DMS 273 (cell line): ENCODE measurements around the gene SRC.

Experiments
- DNase-seq: peaks from one replicate; lab custom pipeline; 2025; ENCODE audit not compliant: unreplicated experiment; lab: John Stamatoyannopoulos, UW

Gene SRC

DNA sequence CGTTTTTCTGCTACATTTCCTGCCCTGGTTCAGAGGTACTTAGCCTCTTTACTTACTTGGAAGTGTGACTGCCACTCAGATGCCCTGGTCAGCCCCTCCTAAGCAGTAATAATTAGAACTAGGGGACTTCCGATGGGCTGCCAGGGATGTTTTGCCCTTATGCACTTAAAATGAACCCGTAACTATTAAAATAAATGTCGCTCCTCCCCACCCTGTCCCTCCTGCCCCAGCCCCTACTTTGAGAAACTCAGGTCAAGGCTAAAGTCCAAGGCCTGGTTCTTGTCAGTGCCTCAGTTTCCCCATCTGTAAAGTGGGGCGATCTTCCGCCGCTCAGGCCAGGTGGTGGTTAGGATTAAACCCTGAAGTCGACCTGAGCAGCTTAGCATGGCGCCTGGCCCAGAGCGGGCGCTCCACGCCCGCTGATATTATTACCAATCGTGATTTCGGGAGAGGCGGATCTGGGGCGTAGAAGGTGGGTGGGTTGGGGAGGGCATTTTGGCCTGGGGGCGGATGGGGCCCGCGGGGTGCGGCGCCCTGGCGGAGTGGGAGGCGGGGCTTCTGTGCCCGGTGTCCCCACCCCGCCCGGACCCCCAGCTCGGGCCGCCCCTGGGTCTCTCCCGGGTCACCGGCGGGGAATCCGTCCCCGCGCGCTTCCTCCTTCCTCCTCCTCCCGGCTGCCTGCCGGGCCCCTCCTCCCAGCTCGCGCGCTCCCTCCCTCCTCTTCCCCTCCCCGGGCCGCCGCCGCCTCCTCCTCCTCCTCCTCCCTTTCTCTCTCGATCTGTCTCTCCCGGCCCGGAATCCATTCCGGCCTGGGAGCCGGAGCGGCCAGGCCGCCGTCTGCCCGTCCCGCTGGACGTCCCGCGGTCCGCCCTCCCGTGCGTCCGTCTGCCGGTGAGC, at the start of gene SRC:
Gene SRC, plus strand, starts transcription at position 802 of the 897 bp plus-strand sequence. CDS start 38,014 bp downstream, outside the sequence.
- DNase-seq, result peak; percentile 84

DNA sequence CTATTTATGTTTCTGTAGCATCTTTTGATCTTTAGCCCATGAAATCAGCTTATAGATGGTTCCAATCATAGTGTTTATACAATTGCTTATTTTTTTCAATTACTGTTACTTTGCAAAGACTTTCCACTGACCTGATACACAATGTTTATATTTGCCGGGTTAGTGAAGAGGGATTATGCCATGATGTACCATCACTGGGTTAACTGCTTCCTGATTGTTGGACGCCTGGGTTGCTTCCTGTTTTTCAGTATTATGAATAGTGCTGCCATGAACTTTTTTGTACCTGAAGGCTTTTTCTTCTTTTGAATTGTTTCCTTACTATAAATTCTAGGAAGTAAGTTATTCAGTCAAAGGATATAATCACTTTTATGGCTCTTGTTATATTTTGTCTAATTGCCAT, 49.6 kb upstream of the SRC start:
- no peak for DNase-seq

DNA sequence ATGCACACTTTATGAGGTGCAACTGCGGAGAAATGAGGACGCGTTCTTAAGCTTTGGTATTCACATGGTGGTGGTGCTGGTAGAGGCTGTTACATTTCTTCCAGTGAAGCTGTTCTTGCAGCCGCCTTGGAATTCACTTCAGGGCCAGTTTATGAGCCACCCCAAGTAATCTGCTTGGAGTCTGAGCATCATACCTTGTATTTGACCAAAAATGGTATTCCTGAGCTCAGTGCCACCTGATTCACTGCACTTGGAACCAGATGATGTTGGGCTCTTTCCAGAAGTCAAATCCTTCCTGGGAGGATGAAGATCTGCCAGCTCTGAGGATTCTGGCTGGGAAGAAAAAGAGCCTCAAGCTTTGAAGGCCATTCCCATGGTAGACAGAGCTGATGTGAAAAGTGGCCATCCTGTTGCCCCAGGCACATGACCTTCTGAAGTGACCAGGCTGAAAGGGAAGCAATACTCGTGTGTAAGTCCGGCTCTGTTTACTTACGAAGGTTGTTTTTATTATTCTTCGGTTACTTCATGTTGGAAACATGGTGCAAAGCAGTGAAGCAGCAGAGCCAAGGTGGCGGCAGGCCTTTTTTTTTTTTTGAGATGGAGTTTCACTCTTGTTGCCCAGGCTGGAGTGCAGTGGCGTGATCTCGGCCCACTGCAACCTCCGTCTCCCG, 48.7 kb upstream of the SRC start:
- no peak for DNase-seq

DNA sequence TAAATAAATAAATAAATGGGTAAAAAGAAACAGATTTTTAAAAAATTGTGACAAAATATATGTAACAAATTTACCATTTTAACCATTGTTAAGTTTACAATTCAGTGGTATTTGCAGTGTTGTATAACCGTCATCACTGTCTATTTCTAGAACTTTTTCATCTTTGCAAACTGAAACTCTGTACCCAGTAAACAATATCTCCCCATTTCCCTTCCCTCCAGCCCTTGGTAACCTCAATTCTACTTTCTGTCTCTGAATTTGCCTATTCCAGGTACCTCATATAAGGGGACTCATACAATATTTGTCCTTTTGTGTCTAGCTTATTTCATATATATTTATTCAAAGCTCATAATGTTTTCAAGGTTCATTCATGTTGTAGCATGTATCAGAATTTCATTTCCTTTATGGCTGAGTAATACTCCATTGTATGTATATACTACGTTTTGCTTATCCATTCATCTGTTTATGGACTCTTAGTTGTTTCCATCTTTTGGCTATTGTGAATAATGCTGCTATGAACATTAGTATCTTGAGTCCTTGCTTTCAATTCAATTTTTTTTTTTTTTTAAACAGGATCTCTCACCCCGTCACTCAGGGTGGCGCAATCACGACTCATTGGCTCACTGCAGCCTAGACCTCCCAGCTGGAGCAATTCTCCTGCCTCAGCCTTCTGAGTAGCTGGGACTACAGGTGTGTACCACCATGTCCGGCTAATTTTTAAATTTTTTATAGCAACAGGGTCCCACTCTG, 47.6 kb upstream of the SRC start:
- DNase-seq, result no peak

DNA sequence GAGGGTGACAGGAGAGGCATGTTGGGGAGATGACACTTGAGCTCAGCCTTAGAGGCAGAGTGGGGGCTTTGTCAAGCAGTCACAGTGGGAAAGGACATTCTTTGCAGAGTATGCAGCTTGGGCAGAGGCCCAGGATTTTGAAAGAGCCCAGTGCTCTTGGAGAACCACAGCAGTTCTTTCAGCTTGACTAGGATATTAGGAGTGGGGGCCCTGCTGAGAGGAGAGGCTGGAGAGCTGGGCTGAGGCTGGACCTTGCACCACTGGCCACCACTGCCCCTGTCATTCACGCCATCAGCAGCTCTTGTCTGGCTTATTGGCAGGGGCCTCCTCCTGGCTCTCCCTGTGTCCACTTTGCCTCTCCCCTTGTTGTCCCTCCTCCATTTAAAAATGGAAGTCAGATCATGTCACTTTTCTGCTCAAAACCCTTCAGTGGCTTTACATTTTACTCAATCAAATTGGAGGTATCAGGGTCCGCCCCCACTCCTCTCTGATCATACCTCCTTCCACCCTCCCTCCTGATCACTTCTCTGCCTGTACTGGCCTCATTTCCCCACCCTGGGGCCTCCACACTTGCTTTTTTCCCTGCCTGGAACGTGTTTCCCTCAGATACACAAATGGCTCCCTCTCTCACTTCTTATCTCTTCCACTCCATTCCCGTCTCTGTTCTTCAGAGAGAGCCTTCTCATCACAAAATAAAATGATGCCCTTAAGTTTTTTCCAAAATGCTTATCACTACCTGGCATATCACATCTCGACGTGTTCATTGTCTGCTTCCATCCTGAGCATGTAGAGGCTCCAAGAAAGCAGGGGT, 46.0 kb upstream of the SRC start:
- no peak for DNase-seq

DNA sequence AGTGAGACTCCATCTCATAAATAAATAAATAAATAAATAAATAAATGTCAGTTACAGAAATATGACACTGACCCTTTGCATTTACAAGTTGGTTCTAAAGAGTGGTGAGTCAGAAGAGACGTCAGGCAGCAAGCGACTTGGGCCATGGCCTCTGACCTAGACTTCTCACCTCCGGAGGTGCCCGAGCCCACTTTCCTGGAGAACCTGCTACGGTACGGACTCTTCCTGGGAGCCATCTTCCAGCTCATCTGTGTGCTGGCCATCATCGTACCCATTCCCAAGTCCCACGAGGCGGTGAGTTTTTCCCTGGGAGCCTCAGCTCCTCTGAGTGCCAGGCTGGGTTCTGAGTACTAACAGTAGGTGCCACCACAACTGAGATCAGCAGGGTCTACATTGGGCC, 44.8 kb upstream of the SRC start:
- DNase-seq, result no peak

DNA sequence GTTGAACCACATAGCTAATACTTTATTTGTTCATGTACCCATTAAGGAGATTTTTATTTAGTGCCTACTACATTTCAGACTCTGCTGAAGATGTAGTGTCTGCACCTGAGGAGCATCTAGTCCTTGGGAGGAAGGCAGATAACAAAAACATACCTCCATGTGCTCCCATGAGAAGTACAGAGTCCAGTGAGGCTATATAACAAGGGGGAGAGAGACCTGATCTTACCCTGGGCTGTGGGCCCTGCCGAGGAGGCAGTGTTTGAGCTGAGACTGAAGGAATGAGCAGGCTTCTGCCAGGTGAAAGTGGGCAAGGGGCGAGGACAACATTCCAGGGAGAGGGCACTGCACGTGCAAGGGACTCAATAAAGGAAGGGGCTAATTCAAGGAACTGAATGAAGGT, 44.4 kb upstream of the SRC start:
- DNase-seq, result no peak

DNA sequence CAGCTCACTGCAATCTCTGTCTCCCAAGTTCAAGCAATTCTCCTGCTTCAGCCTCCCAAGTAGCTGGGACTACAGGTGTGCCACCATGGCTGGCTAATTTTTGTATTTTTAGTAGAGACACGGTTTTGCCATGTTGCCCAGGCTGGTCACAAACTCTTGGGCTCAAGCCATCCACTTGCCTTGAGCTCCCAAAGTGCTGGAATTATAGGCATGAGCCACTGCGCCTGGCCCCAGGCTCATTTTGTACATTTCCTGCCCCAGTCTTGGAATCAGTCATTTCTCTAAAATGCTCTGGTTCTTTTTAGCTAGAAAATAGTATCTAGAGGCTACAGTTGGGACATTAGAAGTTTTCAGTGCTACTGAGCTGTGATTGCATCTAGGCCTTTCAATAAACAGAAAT, 43.0 kb upstream of the SRC start:
- DNase-seq, result no peak

DNA sequence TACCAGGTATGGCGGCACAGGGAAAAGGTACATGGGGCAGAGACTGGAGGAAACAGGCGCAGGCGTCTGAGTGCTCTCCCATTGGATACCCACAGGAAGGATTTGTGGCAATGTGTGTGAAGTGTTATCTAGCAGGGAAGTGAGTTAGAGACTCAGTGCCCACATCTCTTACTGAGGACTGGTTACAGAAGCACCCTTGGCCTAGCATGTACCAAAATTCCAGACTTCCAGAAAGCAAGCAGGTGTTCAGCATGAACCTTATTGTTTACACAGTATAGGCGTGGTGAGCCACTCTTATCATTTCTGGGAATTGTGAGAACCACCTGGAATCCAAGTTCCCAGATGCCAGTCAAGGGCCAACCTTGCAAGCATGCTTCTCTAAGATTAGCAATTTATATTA, 42.3 kb upstream of the SRC start:
- DNase-seq, result no peak

DNA sequence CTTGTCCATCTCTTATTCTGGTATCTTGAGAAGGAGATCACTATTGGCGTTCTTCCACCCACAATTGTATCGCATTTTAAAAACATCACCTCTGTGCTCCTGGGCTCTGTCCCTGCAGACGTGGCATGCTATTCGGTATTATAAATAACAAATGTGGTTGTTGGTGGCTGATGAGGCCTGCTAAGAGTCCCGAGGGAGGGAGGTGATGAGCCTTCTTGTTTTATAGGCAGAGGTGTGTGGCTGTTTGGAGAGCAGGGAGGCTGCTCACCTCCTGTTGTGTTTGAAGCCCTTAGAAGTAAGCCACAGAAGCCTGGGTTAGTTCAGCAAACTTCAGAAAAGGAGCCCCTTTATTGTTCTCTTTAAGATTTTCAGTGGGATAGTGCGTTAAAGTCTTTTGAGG, 40.9 kb upstream of the SRC start:
- DNase-seq, result no peak

DNA sequence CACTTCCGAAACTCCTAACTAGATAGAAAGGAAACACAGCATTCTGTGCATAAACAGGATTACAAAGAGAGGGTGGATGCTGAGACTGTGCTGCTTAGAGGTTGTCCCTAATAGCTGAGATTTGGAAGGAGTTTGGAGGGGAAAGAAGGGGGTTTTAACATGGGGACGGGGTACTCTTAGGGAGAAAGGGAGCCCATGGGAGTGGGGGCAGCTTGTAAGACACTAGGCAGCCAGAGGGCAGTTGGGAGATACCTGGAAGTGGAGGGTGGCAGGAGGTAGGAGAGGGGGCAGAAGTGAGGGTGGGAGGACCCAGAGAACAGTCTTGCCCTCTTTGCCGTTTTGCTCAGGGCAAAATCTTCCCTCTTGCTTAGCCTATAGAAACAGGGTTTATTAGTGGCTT, 40.1 kb upstream of the SRC start:
- no peak for DNase-seq

DNA sequence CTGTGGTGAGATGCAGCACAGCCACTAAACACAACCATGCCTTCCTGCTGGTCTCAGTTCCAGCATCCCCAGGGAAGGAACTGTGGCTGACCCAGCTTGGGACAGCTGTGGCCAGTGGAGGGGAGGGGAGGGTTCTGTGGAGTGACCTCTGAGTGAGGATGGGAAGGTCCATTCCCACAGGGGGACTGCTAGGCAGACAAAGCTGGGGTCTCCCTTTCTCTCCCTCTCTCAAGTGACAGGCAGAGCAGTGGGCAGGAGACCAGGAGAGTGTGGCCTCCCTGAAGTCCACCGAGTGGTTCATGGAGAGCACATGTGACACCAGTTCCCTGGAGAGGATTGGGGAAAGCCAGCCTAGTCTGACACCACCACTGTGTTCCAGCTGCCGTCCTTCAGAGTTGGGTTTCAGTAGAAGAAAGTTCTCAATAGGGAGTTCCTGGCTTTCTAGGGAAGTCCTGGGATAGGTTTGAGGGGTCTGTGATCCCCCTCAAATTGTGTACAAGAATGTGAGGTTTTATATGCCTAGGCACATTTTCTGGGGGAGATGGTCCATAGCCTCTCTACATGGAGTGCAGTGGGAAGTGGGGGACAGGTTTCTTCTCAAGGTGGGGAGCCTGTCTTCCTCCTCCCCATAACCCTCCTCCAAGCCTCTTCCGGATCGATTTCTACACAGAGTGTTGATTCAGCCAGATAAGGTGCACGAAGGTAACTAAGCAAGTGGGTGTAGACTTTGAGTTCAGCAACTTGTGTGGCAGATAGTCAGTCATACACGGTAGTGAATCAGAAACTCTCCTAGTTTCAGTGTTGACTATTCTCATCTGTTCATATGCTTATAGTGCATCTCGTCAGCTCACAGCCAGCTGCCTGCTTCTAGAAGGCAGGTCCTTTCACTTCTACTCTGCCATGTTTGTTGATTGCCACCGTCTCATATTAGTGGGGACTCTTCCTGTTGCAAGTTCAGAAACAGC, 37.6 kb upstream of the SRC start:
- no peak for DNase-seq

DNA sequence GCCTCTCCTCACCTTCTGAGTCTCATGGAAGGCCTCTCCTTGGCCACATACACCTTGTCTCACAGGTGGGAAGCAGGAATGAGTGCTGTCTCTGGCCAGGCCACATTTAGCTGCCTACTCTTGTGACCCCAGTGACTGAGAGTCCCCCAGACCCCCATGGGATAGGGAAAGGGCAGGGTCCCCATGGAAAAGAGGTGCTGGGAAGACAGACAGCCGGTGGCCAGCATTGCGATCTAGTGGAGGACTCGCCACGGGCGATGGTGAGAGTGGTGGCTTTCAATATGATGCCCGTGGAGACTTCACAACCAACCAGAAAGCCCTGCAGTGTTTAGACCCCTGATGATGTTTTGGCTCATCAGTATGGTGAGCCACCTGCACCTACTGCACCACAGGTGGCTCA, 36.6 kb upstream of the SRC start:
- no peak for DNase-seq

DNA sequence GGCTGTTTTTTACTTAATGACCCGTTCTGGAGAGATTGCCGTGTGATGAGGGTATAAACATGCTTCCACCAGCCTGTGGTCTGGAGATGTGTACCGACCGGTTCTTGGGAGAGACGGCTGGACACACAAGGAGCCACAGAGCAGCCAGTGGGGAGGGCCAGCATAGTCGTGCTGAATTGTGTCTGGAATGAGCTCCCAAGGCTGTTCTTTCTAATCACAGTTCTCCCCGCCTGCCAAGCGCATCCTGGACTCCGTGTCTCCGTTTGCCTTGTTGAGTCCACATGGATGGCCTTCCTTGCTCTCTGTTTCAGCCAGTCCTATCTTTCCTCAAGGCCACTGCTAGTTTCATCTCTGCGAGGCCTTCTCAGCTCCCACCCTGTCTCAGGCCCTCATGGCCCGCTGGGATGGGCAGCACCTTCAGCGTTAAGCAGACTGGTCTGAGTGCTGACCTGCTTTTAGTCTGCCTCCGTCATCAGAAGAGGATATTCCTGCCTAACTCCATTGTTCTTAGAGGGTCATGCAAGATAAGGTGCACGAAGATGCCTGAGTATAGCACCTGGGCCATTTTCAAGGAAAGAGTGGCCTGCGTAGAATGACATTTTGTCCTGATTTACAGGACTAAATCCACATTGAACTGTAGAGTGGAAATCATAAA, 35.9 kb upstream of the SRC start:
- DNase-seq, result no peak

DNA sequence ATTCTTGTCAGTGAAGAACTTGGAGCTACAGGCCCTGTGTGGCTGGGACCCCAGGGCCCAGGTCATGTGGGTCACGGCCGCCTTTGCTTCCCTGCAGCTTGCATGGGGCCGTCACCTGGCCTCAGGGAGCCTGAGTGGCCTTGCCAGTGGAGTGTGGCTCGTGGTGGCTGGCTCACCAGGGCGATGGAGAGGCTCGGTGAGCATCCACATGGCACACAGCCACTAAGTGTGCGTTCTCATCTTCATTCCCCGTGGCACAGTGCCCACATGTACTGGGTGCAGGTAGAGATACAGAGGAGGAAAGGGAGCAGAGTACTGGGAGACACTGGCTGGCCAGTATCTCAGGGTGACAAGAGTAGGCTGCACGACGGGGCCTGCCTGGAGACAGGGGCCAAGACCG, 35.0 kb upstream of the SRC start:
- no peak for DNase-seq

DNA sequence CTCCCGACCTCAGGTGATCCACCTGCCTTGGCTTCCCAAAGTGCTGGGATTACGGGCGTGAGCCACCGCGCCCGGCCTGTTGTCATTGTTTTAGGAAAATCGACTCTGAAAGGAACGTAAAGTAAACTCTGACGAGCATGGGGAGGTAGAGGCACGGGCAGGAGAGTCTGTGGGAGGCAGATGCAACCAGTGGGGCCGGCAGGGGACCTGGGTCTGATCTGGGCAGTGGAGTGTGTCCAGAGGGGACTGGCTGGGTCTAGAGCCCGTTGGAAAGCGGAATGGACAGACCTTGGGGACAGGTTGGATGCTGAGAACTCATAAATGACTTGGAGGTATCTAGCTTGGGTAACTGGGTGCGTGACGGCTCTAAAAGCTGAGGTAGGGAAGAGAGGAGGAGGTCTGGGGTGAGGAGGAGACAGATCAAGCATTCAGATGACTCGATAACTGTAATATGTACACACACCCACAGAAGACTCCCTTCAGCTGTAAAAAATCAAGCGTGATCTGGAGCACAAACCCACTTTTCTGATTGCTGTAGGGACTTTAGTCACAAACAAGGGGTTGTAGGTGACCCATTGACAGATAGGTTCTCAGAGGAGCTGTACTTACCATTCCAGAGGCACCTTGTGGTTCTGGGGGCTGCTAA, 34.1 kb upstream of the SRC start:
- no peak for DNase-seq

DNA sequence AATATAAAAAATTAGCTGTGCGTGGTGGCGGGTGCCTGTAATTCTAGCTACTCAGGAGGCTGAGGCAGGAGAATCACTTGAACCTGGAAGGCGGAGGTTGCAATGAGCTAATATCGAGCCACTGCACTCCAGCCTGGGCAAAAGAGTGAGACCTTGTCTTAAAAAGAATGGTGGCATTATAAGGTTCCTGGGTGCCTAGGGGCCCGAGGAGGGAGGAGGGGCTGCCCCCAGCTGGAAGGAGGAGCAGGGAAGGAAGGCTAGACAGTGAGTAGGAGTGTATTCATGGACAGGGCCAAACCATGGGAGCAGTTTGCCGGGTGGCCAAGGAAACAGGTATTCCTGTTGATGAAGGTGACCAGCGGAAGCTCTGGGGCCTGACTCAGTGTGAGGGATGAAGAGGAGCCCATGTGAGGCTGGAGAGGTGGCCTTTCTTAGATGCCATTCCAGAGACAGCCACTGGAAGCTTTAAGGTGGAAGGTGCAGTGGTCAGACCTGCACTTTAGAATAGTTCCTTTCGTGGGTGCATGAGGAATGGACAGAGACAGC, 32.3 kb upstream of the SRC start:
- DNase-seq, result no peak

DNA sequence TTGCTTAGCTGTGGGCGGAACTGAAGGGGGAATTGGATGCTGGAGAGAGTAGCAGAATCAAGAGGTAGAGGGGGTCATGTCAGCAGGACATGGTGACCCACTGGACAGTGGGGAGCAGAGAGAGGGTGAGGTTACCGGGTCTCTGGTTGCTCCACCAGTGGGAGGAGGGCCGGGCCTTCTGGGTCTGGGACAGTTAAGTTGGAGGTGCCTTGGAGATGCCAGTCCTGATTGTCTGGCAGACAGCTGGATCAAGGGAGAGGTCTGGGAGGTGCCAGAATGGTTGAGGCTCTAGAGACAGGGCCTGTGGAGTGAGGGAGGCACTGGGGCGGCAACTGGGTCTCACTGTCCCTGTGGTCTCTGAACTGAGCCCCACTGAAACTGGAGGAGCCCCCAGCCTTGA, 31.8 kb upstream of the SRC start:
- no peak for DNase-seq

DNA sequence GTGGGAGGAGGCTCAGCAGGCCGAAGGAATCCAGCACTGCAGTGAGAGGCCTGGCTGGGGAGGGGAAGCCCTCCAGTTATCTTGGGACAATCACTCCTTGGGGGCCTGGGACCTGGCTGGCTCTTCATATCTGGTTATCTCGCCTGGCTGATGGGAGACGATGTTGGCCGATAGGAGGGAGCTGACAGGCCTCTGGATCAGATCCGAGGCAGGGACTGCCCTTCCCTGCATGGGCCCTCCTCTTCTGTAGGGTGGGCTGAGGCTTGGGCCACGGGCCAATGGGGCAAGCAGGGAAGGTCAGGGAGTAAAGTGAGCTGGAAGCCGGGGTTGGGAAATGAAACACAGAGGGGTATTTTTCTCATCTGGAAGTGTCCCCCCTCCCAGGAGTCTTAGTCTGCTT, 31.3 kb upstream of the SRC start:
- no peak for DNase-seq
